HG03064 (cell line): ENCODE measurements around the gene GSE1.

Experiments used
- ATAC-seq: cut with Tn5 transposase; IDR thresholded peaks from one replicate; pipeline ENCODE4 v1.9.1; 2021; ENCODE audit warnings: low read depth; ENCODE audit not compliant: unreplicated experiment

The GSE1 gene

GRCh38 chr16:85645021-85645589 lies 32.0 kb downstream of the GSE1 start:
- ATAC-seq = no peak

DNA sequence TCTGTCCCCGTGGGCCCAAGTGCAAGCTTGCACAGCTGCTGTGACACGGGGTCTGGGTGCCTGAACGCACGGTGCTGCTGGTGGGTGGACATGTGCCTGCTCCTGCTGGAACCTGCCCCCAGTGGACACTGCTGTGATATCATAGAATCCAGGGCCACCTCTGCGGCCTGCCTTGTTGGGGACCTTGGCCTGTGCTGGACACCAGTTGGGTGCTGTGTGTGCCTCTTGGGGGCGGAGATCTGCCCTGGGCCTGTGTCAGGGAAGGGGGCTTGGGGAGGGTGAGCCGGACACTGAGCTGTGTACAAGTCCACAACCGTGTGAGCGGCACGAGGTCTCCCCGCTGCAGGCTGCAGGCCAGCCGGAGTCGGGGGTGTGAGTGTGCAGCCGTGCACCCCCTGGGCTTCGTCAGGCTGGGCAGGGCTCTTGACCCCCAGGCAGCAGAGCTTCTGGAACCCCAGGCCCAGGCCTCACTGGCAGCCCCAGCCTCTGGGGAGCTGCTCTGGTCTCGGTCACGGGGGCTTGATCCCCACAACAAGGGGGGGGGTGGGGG lies 33.3 kb downstream of the GSE1 start:
- ATAC-seq = no peak

DNA sequence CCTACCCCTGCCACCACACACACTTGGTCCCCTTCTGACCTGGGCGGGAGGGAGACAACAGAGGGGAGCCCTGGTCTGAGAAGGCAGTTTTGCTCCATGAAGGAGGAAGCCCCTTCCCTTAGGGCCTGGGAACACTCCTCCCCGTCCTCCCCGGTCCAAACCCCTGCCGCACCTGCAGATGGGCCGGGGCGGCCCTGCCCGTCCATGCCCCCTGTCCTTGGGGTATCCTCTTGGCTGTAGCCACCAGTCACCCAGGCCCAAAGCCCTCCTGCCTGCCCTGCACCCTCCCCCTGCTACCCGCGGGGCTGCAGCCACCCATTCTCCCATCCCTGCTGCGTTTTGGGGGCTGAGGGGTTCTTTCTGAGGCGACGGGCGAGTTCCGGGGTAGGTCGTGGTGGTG lies 33.9 kb downstream of the GSE1 start:
- ATAC-seq = no peak

- no peak for ATAC-seq
These were observed 35.1 kb downstream of the GSE1 start for GRCh38 chr16:85648070-85648714.

DNA sequence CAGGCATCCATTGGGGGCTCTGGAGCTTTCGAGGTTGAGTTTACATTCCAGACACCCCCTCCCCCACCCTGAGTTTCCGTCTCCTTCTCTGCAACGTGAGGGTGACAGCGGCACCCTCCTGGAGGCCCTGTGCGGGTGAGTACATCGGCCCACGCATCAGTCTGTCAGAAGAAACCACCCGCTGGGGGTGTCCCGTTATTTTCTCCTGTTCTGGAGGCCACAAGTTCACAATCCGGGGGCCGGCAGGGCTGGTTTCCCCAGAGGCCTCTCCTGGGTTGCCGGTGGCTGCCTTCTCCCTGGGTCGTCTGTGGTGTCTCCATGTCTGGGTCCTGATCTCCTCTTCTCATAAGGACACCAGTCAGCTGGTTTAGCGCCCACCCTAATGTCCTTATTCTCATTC lies 35.7 kb downstream of the GSE1 start:
- ATAC-seq = no peak

- no peak for ATAC-seq
These were observed 36.5 kb downstream of the GSE1 start for GRCh38 chr16:85649411-85650134.

GRCh38 chr16:85650135-85650843 lies 37.2 kb downstream of the GSE1 start:
- ATAC-seq = no peak

DNA sequence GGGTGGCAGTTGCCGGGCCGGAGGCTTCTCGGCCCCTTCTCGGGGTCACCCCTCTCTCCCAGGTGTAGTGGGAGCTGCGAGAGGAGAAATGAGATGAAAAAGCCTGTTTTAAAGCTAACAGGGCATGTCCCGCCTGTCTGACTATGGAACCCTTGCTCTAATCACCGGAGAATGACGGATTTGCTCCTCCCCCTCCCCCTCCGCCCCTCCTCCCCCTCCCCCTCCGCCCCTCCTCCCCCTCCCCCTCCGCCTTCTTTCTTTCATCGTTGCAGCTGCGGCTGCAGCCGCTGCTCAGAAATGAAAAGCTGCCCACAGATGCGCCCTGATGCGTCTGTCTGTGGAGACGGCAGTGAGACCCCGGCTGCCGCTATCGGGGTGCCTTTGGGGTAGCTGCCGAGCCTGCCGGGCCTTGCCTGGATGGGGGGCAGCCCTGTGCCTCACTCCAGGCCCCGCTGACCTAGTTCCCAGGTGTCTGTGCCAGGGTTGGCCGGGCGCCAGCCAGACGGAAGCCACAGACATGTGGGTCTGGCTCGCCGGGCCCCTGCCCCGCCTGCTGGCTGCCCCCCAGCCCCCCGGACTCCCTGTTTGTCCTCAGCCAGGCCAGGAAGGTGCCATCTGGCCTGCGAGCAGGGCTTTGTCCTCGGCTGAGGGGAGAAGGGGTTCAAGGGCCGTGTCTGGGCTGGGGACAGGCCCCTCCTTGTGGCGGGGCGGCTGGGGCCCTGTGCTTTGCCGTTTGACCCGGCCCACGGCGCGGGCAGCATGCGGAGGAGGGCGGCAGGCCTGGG lies 37.9 kb downstream of the GSE1 start:
- no peak for ATAC-seq

DNA sequence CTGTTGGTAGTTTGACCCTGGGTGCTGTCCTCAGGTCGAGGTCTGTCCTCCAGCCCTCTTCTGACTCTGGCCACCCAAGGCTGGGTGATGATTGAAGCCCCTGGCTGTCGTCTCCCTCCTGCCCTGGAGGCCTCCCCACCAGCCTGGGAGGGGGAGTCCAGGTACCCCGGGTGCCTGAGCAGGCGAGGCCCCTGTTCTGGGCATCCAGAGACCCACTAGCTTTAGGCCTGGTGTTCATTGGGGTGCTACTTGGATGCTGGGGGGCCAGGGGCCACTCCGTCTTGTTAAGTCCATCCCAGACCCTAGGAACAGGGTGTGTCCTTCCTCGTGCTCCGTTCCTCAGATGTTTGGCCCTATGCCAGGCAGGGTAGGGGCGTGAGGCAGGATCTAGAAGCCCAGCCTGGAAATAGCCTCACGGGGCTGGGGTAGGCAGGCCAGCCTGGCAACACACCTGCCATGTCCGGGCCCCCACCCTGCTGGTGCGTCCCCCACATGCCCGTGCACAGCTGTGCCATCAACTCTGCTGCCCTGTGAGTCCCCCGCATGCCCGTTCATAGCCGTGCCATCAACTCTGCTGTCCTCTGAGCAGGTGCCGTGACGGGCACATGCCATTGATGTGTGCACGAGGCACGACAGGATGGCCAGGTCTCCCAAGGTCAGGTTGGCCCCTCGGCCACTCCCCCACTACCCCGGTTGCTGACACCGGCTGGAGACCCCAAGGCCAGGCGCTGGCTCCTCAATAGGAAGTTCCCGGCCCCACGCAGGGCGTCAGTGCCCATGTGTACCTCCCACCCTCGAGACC lies 38.7 kb downstream of the GSE1 start:
- ATAC-seq = no peak

GRCh38 chr16:85652431-85653221 lies 39.5 kb downstream of the GSE1 start:
- no peak for ATAC-seq

DNA sequence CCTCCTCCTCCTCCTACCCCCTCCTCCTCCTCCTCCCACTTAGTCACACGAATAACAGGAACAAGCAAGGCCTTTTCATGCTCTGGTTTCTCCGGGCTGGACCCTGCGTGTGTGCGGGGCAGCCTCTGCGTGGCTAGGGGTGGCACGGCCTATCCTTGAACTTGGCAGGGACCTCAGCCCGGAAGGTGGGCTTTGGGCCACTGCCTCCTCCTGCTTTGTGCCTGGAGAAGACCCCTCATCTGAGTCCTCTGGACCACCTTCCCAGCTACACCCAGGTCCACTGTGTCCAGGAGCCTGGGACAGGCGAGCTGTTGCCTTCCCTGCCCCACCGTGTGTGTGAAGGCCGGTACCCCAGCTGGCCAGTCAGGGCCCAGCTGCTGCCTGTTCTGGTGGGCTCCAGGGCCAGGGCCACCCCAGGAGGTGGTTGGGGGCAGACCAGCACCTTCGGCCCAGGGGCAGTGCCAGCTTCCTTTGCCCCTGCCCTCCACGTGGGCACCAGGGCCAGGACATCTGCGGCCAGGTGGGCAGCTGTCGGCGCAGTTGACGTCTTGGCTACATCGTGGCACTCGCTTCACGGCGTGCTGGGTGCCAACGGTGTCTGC lies 40.3 kb downstream of the GSE1 start:
- no peak for ATAC-seq

- ATAC-seq = no peak
These were observed 41.4 kb downstream of the GSE1 start for GRCh38 chr16:85654251-85655095.

DNA sequence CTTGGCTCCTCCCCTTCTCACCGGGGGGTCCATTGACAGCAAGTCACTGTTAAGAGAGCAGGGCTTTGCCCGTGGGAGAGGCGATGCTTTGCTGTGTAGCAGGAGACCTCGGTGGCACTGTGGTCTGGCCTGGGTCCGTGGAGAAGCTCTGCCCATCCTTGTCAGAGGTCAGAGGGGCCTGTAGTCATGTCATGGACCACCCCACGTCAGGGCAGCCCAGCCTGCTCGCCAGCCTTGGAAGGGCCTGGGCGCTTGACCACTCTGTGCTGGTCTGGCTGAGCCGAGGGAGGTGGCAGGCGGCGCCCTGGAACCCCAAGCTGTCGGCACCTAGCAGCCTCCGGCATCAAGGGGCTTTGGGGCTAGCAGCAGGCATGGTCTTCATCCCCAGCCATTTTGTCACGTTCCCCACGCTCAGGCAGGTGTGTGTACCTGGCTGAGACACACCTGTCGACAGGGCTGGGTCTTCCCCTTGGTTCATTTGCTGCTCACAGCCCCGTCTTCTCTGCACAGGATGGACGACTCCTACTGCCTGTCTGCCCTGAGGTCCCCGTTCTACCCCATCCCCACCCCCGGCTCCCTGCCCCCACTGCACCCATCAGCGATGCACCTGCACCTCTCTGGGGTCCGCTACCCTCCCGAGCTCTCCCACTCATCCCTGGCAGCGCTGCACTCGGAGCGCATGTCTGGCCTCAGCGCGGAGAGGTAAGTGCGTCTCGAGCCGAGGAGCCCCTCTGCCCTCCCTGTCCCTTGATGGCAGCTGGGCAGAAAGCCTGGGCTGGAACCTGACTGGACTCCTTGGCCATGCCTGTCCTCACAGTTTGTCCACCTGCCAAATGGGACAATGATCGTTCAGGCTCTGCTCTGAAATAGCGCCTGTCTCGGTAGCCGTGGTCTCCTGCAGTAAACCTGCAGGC lies 42.4 kb downstream of the GSE1 start:
- ATAC-seq = no peak

DNA sequence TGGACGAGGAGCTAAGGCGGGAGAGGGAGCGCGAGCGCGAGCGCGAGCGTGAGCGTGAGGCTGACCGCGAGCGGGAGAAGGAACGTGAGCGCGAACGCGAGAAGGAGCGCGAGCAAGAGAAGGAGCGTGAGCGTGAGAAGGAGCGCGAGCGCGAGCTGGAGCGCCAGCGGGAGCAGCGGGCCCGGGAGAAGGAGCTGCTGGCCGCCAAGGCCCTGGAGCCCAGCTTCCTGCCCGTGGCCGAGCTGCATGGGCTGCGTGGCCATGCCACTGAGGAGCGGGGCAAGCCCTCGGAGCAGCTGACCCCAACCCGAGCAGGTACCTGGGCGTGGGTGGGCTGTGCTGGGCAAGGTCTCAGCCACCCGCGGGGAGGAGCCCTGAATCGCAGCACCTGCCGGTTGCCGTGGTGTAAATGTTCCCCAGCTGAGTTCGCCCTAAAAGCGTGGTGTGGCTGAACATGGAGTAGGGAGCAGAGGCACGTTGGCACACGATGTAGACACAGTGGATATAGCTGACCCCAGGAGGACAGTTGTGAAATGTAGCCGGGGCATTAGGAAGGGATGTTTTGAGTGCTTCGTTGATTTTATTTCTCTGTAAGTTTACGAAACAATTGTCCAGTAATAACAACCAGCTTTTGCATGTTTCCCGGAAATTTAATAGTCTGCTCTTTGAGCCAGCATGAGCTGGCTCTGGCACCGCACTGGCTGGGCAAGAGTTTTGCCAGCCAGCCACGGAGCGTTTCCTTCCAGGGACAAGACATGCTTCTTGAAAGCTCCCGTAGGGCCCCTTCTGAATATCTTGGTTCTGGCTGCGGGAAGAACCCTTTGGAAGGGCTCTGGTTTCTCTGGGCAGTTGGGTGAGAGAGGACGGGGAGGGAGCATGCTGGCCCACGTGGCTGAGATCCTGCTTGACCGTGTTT lies 43.5 kb downstream of the GSE1 start:
- ATAC-seq = no peak

DNA sequence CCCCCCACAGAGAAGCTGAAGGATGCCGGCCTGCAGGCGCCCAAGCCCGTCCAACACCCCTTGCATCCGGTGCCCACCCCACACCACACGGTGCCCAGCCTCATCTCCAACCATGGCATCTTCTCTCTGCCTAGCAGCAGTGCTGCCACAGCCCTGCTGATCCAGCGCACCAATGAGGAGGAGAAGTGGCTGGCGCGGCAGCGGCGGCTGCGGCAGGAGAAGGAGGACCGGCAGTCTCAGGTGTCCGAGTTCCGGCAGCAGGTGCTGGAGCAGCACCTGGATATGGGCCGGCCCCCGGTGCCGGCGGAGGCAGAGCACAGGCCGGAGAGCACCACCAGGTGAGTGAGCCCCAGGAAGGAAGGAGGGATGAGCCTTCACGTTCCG lies 44.1 kb downstream of the GSE1 start:
- no peak for ATAC-seq

DNA sequence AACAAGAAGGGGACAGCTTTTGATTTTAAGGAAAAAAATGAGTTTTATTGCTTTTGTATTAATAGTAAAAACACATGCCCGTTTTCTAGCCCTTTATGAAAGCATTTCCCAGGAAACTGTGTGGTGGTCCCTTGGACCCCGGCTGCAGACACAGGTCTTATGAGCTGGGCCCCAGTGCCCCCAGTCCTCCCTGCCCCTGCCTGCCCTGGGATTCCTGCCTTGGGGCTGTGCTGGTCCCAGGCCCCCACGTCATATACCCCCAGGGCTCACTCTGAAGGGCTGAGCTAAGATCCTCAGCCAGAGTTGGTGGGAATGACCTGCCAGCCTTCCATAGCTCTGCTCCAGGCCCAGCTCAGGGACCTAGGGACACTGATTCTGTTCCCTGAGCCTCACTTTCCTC lies 44.9 kb downstream of the GSE1 start:
- no peak for ATAC-seq
